ENCODE data around the gene AGT.
"Not testable (repeated sequence)": the region's sequence is repeated elsewhere in the genome, so short reads cannot be mapped to it uniquely, and the experiment has no call there.

The AGT gene

GRCh38 chr1:230745071-230745470 lies 31.1 kb upstream of the AGT start:
- DNase-seq (ENCODE audit: low read depth, low spot score): no peak
- H3K27ac ChIP-seq: no peak overlapping the region

DNA sequence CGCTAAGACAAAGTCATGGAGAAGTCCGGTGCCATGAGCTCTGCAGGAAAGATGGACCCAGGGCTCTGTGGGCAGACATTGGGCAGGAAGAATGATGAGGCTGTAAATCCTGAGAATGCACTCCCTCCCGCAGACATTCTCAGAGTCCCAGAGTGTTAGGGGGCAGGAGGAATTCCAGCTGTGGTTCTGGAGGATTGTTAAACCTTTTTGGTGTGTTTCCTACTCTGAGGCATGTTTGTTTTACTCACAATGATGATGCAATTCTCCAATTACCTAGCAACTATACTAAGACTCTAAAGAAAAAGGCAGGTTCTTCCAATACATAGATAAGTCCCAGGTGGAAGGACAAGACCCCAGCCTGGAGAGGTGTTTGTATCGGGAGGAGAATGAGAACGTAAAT lies 30.5 kb upstream of the AGT start:
- DNase-seq (ENCODE audit: low read depth, low spot score): no peak
- H3K27ac ChIP-seq: no peak overlapping the region

DNA sequence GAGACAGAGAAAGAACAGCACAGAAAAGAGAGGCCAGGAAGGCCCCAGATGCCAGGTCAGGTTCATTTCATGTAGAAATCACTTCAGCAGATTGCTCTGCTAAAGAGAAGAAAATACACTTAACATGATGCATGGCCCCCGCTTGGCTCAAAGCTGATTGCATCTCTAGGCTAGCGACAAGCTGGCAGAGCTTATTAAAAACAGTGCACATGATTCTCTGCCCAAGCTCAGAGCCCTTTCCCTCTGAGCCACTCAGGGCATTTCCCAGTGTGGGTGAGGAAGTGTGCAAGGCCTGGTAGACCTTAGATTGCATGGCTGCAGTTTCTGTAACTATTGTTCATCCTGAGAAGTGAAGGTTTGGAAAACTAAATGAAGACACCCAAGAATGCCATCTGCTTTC lies 30.0 kb upstream of the AGT start:
- no peak overlapping the region for H3K27ac ChIP-seq
- DNase-seq (ENCODE audit: low read depth, low spot score): no peak

DNA sequence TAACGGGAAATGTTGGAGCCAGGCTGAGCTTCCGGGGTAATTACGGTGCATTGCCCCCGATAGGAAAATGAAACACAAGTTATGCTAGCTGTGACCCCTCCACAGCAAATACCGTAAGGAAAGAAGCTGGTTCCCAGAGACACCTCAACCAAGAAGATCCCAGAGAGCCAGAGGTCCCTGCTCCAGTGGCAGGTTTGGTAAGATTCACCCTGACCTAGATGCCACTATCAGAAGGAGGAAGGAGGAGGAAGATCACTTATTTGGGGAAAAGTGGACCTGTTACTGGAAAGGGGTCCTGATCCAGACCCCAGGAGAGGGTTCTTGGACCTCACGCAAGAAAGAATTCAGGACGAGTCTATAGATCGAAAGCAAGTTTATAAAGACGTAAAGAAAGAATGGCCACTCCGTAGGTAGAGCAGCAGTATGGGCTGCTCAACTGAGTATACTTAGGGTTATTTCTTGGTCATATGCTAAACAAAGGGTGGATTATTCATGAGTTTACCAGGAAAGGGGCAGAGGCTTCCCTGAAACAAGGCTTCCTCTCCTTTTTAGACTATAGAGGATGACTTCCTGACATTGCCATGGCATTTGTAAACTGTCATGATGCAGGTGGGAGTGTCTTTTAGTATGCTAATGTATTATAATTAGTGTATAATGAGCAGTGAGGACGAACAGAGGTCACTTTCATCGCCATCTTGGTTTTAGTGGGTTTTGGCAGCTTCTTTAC lies 25.8 kb upstream of the AGT start:
- no peak overlapping the region for H3K27ac ChIP-seq
- no peak for DNase-seq (ENCODE audit: low read depth, low spot score)

- no peak for DNase-seq (ENCODE audit: low read depth, low spot score)
- H3K27ac ChIP-seq: no peak overlapping the region
These were observed 23.8 kb upstream of the AGT start for GRCh38 chr1:230737622-230738262.

DNA sequence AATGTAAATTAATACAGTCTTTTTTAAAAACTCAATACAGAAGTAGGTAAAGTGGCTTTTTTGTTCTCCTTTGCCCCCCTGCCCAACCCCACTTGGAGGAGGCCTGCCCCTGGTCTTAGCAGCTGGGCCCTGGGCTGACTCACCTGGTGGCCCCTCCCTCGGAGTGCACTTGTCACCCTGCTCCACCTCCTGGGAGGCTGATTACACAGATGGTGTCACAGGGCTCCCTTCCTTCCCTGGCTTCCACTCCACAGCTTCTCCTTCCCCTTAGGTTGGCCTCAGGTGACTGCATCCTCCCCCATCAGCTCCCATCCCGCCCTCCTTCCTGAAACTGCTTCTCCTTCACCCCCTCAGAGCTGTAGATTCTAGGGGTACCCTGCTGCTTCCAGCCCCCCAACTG lies 21.5 kb upstream of the AGT start:
- DNase-seq (ENCODE audit: low read depth, low spot score): no peak
- no peak overlapping the region for H3K27ac ChIP-seq

DNA sequence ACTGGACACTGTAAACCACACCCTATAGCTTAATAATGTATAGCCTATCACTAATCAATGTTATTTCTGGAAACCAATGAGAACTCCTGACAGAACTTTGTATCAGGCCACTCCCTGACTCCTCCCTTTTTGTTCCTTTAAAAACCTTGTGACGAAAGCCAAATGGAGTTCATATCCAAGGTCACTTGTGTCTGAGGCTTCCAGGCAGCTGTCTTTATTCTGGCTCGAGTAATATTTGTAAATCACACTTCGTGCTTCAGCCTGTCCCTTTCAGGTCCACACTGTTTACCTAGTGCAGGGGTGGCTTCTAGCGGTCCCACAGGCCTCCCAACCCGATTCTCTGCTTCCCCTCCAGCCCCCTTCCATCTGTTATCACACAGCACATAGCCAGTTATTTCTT lies 17.1 kb upstream of the AGT start:
- no peak overlapping the region for H3K27ac ChIP-seq
- DNase-seq (ENCODE audit: low read depth, low spot score): no peak

DNA sequence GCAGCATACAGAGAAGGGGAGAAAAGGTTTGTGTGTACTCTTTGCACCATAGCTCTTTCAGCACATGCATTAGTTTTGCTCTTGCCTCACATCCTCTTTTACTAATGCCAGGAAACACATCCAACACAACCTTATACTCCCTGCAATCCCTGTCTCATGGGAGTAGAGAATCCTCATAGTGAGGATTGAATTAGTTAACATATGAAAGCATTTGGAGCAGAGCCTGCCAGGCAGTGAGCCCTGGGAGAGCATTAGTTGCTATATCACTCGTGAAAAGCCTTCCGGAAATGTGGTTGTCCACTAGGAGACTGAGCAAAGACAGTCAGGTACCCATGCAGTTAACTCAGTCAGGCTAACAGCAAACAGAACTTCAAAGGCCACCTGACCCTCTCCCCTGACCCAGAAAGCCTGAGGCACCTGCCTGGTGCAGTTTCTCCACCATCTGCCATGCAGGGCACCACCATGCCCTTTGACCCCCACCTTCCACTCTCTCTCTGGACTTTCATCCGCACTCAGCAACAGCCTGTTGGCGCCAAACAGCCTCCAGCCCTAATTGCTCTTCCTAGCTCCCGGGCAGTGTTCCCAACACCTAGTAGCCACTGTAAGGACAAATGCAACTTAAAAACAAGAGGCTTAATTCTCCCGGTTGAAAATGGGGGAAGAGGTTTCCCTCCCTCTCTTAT lies 14.9 kb upstream of the AGT start:
- DNase-seq (ENCODE audit: low read depth, low spot score): no peak
- H3K27ac ChIP-seq: no peak overlapping the region

DNA sequence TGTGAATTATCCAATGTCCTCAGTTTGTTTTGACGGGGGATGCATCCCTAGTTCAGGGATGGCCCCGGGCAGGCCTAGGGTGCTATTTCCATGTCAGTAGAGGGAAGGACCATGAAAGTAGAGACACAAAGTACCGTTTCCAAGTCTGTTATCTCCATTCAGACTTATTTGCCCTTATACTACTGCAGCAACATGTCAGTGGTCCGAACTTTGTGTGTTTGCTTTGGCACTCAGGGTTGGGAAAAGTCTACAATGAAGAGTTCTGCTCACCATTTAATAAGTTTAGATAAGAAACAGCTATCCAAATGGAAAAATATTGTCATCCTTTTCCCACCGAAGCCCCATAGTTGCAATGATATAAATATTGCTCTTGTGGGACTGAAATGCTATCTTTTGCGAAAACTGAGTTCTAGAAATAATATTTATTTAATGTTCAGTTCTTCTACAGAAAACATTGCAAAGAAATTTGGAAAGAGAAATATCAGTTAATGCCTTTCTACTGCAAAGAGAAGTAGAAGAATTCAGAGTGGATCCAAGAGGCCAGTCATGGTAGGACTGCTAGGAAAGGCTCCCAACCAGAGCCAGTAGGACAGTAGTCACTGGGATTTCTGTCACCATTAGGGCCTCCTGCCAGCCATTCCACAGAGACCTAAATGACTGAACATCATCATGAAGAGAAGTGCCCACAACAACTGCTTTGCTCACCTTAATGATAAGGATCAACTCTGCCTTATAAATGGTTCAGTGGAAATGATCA lies 11.5 kb upstream of the AGT start:
- no peak overlapping the region for H3K27ac ChIP-seq
- DNase-seq (ENCODE audit: low read depth, low spot score): no peak

GRCh38 chr1:230721849-230722522 lies 8.1 kb upstream of the AGT start:
- not testable (repeated sequence) for DNase-seq (ENCODE audit: low read depth, low spot score); H3K27ac ChIP-seq

GRCh38 chr1:230717251-230717650 lies 3.3 kb upstream of the AGT start:
- DNase-seq (ENCODE audit: low read depth, low spot score): no peak
- H3K27ac ChIP-seq: no peak overlapping the region

GRCh38 chr1:230716453-230716852 lies 2.5 kb upstream of the AGT start:
- not testable (repeated sequence) for H3K27ac ChIP-seq; DNase-seq (ENCODE audit: low read depth, low spot score)

GRCh38 chr1:230715510-230715909 lies 1.6 kb upstream of the AGT start:
- DNase-seq (ENCODE audit: low read depth, low spot score): no peak
- H3K27ac ChIP-seq: no peak overlapping the region

DNA sequence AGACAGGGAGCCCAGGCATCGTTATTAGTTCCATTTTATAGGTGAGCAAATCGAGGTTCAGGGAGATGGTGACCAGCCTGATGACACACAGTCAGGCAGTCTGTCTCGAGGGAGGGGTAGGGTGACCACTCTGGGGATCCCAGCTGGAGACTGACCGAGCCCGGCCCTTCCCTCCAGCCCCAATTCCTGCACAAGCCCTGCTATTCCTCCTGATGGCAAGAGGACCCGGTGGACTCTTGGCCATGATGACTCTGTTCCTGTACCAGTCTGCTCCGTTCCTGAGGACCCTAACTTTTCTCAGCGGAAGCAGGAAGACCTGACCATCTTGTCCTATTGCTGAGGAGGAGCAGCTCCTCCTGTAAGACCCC lies 391 bp downstream of the AGT start:
- DNase-seq (ENCODE audit: low read depth, low spot score): no peak
- H3K27ac ChIP-seq: no peak overlapping the region

DNA sequence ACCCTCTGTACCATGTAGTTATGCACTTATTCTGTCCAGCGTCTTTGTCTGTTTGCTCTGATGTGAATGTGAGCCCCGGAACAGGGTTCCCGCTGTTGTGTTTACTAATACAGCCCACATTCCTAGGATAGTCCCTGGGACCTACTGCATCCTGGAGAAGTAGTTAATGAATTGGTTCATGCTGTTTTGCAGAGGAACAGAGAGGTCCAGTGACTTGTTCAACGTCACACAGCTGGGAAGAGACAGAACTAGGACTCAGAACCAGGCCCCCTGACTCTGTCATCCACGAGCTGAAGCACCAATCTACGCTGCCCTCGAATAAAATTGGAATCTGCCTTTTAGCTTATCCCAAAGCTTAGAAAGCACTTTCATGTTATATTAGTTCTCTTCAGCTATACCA lies 784 bp downstream of the AGT start:
- H3K27ac ChIP-seq: no peak overlapping the region
- no peak for DNase-seq (ENCODE audit: low read depth, low spot score)

DNA sequence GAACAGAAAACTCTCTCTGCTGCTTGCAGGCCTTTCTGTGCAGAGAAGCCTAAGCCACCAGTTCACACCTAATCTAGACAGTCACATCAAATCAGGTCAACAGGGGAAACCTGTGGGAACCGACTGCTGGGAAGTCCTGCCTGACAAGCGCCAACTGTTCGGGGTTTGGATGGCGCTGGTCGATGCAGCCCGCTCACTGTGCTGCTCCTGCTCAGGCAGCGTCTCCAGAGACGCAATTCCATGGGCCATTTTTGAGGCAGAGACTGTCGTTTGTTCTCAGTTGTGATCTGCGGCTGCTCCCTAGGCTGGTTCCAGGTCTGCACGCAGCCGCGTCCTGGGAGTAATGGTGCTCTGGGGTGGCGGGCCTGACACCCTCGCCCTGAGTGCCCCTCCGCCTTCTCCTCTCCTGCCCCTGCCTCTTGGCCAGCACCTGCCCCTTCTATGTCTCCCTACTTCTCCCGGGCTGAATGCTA lies 1.4 kb downstream of the AGT start:
- no peak for DNase-seq (ENCODE audit: low read depth, low spot score)
- no peak overlapping the region for H3K27ac ChIP-seq

GRCh38 chr1:230711245-230711644 lies 2.7 kb downstream of the AGT start:
- no peak overlapping the region for H3K27ac ChIP-seq
- DNase-seq (ENCODE audit: low read depth, low spot score): no peak

GRCh38 chr1:230710543-230710904 lies 3.4 kb downstream of the AGT start:
- DNase-seq (ENCODE audit: low read depth, low spot score): no peak
- H3K27ac ChIP-seq: no peak overlapping the region

GRCh38 chr1:230709619-230710542 lies 4.0 kb downstream of the AGT start:
- H3K27ac ChIP-seq: no peak overlapping the region
- DNase-seq (ENCODE audit: low read depth, low spot score): no peak

All from epithelial cell of prostate (primary cell).